GM04504 (cell line): Measurements from ENCODE around the gene RDH5.

ENCODE experiments used
- DNase-seq: peaks from one replicate; pipeline ENCODE4 v3.0.0-alpha.2; 2012; ENCODE audit warnings: low read depth

RDH5 gene

DNA sequence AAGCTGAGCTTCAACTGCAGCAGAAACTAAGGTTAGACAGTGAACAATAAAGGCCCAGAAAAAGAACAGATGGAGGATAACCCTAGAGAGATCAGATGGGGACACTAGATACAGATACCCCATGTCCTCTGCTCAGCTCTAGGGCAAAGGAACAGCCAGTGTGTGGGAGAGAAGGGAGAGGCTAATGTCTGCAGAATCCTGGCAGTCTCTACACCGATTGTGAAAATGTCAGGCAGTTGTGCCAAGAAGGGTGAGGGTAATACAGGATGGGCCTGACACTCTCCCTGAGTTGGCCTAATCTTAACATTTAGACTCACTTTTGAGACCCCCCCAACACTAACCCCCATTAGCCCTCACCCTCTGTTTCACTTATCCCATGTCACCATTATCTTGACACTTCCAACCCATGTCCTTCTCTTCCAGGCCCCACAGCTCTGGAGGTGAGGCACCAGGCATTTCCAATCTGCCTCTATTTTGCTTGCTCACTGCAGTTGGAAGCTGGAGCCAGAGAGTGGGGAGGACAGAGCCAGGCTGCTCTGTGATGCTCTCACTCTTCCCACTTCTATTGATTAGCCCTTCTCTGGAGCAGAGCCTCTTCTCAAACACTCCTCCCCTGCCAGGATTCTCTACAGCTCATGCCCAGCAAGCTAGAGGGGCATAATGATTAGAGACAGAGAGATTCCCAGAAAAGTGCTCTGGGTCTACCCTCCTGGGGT lies 7.3 kb upstream of the RDH5 start:
- DNase-seq: no peak

DNA sequence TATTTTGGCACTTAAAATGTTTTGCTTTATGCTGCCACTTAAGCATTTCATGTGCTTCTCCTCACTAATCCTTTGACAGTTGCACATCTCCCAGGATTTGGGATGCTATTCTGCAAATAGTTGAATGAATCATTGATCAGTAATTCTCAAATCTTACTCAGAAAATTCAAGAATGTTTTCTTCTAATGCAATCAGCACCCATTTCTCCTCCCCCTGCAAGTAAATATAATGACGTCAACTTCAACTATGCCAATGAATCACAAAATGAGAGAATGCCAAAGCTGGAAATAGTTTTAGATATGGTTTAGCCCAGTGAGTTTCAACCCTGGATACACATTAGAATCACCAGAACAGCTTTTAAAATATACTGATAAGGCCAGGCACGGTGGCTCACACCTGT lies 6.5 kb upstream of the RDH5 start:
- DNase-seq: peak; percentile 56

DNA sequence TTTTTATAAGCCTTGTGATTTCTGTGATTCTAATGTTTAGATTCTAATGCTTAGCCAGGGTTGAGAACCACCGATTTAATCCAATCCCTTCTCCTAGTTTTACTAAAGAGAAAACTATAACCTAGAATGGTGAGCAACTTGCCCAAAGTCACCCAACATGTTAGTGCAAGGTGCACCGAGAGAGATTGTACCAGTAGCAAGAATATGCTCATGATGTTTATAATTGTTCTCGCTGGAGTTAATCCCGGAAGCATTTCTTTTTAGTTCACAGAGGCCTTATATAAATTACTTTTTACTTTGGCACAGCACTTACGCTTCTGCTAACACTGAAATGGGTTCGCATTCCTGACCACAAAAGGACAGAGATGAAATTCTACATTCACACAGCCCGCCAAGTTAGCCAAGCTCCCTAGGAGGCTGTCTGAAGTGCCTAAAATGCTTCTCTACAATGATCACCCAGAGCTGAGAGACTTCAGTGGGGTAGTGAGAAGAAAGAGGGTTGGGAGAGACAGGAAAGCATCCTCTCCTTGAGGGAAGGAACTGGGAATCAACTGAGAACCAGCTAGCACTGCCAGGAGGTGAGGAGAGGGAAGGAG lies 4.9 kb upstream of the RDH5 start:
- no peak for DNase-seq

DNA sequence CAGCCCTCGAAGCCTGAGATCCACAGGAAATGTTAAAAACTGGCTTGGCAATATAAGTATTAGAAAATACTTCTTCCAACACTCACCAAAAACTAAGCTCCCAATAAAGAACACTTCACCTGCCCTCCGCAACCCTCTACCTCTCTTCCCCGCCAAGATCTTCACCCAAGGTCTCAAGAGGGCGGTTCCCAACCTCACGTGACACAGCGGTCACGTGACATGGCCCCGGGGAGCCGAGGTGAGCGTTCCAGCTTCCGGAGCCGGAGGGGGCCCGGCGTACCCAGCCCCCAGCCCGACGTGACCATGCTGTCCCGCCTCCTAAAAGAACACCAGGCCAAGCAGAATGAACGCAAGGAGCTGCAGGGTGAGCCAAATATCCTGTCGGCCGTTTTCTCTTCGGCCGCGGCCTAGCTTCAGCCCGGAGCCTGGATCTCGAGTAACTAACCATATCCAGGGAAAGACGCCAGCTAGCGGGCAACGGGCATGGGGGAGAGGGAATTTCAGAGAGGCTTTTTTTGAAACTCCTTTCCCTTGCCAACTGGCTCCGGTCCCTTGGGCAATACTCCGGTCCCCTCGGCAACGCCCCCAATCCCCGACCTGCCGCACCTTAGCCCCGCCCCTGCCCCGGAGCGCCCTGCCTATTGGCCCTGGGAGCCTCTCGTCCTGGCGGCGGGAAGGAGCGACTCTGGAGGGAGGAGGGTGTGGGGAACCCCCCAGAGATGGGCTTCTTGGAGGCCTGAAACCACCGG lies 4.2 kb upstream of the RDH5 start, which contains the start of gene BLOC1S1:
BLOC1S1 (plus strand) TSS at position 214 of the 749 bp plus-strand sequence; CDS start at position 220, 6 bp downstream.
- peak; percentile 83 for DNase-seq

DNA sequence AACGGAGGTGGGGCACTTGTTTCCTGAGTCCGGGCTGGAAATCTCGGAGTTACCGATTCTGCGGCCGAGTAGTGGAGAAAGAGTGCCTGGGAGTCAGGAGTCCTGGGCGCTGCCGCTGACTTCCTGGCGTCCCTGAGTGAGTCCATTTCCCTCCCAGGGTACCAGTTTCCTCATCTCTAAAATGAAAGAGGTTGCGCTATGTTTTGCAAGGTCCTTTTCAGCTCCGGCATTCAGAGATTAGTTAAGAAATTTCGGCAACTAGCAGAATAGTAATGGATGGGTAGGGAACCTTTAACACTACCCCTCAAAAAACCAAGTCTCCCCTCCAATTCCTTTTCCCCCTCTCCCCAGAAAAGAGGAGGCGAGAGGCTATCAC lies 3.6 kb upstream of the RDH5 start:
- DNase-seq: no peak

DNA sequence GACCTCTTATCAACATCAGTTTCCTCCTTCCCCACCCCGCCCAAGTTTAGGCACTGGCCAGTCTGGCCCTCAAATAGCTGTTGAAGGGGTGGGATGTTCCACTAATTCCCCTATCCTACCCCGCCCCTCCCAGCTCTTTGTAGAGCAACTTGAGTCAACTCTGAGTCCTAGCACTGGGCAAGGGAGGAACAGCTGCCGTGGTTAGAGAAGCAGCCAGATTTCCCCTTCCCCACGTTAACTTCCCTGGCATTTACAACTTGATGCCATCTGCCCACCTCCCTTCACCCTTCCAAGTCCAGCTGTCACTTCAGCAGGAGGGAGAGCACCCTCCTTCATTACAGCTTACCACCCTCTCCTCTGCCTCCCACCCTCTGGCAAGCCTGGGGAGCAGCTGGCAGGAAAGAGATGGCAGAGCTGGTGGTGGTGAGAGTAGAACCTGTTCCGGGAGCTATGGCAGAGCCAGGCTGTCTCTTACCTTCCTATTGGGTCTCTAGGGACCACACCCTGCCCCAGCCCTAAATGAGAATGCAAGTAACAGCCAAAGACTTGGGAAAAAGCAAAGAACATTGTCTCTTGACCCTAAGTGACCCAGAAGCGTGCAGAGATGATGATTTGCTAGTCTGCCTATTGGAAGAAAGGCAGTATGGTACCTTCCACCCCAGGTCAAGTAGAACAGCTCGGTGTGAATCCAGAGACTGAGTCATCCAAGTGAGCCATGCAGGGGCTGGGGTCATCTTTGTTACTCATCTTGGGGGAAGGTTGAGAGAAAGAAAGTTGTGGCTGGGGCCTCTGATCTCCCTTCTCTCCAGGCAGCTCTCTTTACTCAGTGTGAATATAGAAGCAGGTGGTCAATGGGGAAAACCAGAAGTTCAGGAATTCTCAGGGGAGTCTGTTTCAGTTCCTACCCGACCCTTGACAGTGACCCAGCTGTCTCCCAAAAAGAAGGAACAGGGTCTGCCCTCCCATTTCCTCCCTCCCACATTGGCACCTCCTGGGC lies 2.9 kb upstream of the RDH5 start:
- no peak for DNase-seq

DNA sequence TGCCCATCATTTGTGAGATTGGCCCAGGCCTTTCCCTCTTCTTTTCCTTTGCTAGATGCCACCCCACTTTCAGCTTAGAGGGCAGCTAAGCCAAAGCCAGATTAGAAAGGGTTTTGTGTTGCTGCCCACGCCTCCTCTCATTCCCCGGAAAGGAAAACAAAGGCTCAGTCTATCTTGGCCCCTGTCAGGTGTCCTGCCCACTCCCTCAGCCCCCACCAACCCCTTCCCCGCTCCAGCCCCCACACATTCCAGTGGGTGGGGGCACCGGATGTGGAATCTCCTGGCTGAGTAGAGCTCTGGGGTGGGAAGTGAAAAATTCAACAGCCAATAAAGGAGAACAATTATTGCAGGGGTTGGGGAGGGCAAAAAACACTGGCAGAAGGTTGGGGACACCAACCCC lies 2.2 kb upstream of the RDH5 start:
- no peak for DNase-seq

DNA sequence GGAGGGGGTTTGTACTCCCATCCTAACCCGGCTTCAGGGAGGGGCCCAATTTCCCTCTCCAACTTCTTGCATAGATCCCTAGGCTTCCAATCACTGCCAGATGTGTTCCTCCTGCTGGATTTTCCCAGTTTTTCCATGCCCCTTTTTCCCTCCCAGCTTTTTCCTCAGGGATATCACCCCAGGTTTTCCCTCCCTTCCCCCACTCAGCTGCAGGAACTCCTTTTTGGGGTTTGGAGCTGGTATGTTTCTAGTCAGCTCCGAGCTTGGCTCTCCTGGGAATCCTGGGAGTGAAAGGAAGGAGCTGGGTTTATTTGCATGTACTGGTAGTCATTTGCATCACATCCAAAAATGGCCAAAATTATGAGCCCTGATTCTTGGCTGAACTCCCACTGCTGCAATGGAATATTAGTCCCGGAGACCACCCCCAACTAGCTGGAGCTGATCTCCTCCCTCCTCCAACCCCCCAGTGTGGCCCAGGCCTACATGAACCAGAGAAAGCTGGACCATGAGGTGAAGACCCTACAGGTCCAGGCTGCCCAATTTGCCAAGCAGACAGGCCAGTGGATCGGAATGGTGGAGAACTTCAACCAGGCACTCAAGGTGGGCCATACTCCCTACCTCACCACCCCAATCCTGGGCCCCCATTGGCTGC lies 1.4 kb upstream of the RDH5 start:
- no peak for DNase-seq

DNA sequence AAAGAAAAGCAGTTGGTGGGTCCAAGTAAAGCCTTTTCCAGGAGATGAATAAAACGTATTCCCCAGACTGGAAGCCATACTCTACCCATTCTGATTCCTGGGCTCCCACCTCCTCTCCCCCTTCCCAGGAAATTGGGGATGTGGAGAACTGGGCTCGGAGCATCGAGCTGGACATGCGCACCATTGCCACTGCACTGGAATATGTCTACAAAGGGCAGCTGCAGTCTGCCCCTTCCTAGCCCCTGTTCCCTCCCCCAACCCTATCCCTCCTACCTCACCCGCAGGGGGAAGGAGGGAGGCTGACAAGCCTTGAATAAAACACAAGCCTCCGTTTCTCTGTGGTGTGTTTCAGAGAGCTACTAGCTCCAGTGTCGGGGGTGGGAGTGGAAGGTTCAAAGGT lies 822 bp upstream of the RDH5 start:
- DNase-seq: no peak

DNA sequence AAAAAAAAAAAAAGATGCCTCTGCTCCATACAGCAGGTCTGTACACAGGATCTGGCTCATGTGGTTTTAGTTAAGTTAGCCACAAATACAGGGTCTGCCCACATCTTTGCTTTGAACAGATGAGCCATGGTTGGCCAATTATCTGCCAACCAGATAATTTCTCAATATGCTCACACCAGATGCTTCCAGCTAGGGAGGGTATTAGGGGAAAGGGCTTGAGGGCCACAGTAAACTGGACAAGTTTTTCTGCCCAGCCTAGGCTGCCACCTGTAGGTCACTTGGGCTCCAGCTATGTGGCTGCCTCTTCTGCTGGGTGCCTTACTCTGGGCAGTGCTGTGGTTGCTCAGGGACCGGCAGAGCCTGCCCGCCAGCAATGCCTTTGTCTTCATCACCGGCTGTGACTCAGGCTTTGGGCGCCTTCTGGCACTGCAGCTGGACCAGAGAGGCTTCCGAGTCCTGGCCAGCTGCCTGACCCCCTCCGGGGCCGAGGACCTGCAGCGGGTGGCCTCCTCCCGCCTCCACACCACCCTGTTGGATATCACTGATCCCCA lies 776 bp downstream of the RDH5 start:
- DNase-seq: peak; percentile 87

DNA sequence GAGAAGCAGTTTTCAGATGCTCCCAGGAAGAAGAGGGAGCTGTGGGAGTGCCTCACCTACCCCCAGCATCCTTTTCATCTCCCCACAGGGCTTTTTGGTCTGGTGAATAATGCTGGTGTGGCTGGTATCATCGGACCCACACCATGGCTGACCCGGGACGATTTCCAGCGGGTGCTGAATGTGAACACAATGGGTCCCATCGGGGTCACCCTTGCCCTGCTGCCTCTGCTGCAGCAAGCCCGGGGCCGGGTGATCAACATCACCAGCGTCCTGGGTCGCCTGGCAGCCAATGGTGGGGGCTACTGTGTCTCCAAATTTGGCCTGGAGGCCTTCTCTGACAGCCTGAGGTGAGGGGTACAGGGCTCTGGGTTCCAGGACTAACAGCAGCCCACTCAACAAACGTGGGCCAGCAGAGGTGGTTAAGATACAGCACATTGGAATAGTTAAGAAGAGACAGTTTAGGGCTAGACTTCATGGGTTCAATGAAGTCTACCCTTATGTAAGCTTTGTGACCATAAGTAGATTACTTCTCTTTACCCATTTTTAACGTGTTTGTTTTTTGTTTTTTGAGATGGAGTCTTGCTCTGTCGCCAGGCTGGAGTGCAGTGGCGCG lies 1.5 kb downstream of the RDH5 start:
- DNase-seq: no peak

DNA sequence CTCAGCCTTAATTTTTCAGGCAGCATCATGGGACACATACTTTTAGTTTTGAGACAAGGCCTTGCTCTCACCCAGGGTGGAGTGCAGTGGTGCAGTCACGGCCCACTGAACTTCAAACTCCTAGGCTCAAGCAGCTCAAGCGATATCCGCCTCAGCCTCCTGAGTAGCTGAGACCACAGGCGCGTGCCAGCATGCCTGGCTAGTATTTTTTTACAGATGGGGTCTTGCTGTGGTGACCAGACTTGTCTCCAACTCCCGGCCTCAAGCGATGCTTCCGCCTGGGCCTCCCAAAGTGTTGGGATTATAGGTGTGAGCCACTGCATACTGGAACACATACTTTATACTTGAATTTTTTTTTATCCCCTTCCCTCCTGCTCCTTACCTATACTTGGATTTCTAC lies 2.8 kb downstream of the RDH5 start:
- no peak for DNase-seq

DNA sequence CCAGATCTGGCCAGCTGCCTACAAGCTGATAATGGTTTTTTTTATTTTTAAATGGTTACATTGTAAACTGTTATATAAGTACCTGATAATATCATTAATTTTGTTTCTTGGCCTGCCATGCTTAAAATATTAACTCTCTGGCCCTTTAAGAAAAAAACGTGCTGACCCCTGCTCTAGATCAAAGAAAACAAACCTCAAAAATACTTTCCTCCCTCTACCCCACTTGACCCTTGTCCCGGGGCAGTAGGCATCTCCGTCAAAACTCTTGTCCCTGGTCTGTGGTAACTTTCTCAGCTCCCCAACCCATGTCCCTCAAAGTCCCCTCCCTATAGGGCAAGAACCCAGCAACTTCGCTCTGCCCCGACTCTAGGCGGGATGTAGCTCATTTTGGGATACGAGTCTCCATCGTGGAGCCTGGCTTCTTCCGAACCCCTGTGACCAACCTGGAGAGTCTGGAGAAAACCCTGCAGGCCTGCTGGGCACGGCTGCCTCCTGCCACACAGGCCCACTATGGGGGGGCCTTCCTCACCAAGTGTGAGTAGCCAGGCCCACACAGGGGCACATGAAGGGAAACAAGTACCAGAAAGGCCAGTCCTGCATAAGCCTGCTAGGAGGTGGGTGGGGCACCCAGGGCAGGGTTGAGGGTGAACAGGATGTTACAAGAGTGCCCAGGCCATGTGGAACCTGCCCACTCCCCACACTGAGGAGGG lies 3.5 kb downstream of the RDH5 start:
- DNase-seq: no peak

DNA sequence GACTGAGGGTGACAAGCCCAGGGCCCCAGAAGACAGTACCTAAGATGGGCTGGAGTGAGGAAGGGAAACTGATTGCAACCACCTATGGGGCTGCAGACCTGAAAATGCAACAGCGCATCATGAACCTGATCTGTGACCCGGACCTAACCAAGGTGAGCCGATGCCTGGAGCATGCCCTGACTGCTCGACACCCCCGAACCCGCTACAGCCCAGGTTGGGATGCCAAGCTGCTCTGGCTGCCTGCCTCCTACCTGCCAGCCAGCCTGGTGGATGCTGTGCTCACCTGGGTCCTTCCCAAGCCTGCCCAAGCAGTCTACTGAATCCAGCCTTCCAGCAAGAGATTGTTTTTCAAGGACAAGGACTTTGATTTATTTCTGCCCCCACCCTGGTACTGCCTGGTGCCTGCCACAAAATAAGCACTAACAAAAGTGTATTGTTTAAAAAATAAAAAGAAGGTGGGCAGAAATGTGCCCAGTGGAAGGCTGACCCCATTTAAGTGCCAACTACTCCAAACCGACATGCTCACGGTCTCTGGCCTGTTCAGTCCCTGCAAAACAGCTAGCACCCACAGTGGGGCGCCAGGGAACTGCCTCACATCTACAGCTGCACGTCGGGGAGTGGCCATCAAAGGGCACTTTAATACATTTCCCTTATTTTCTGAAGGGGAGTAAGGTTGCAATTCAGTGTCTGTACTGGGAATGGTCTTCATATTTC lies 4.2 kb downstream of the RDH5 start:
- DNase-seq: no peak

DNA sequence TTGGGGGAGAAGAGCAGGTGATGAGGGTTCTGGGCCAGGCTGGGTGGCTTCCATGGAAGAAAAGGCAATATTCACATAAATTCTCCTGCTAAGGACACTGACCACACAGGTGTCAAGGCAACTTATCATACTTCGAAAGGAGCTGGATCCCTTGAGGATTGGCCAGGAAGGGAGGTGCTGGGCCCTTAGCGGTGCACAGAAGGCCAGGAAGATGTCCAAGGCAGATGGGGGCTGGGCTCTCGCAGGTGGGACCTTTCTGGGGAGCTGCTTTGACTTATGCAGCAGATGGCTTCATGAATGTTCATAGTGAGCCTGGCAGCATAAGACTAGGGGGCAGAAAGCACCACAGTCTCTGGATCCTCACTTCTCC lies 4.7 kb downstream of the RDH5 start:
- DNase-seq: no peak

DNA sequence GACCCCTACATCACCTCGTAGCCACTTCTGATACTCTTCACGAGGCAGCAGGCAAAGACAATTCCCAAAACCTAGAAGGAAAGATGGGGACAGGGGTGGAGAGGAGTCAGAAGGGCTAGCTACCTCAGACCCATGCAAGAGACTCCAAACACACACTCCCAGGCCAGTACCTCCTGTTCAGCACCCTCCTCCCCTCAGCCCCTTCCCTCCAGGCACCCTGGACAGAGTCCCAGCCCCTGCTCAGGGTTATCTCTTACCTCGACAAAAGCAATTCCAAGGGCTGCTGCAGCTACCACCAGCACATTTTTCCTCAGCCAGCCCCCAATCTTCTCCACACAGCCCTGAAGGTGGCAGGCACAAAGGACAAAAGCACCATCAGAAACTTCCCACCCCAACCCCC lies 5.4 kb downstream of the RDH5 start:
- DNase-seq: no peak

DNA sequence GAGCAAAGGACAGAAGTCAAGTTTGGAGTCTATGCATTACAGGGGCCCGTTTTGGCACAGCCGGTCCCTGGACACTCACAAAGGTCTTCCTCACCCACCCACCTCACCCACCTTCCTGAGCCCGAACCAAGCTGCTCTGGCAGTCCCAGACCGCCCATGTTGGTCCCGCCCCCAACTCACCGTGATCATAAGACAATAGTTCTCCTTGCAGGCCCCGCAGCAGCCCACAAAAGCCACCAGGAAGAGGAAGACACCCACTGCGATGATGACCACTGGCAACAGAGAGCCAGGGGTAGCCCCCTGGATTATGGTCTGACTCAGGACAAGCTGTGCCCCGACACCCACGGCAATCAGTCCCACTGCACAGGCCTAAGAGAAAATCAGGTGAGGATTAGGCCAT lies 6.8 kb downstream of the RDH5 start:
- DNase-seq: no peak

DNA sequence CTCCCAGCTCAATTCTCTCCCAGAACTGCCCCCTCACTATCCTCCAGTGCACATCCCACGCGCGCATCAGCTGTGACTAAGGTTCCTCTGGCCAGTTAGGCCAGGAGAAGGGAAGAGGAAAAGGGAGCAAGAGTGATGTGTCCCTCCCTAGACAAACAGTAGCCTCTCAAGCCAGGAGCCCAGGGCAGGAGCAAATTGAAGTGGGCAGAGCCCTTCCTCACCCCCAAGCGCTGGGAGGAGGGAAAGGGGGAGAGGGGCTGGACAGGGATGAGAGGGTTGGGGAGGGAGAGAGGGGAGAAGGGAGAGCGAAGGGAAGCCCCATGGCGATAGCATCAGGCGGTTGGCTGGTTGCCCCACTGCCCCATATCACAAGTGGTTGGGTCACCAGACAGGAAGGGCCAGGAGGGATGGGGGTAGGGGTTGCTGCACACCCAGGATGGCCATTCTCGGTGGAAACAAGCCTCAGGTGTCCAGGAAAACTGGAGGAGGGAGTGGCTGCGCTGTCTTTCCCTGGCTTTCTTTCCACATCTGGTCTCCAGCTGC lies 7.5 kb downstream of the RDH5 start:
- no peak for DNase-seq

DNA sequence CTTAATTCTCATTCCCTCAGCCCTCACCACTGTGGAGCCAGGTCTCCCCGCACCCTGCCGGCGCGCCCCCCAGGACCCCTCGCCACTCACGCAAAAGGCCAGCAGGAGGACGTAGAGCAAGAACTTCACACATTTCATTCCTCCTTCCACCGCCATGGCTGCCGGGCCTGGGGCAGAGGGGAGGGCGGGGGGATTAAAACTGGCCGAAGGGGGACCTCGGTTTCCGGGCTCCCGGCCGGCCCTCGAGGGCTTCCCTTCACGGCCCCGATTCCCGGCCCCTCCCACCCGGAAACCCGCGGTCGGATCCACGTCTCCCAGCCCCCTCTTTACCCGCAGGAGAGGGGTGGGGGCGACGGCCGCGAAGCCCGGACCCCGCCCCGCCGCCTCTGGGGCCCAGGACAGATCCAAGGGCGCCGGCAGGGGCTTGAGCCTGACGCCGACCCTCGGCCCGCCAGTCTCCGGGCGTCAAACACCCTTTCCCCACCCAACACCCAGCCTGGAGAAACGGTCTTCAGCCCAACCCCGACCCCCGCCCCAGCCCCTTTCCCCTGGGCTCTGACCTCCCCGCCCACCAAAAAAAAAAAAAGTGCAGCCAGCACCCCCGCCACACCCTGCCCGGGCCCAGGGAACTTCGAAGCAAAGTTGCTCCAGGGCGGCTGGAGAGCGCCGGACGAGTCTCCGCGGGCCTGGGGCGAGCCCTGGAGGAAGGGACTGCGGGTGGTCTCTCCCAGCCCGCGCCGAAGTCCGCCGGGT lies 8.2 kb downstream of the RDH5 start:
- no peak for DNase-seq
